Myocyte (in vitro differentiated cells): ENCODE data around the gene CCDC192. TPM values are rescaled to one million over a fixed set of nuclear protein-coding genes. Genes with fewer than 3 reads are reported as not detected.
"Not testable (repeated sequence)": the region's sequence is repeated elsewhere in the genome, so short reads cannot be mapped to it uniquely, and the experiment has no call there.

Experiments used
- DNase-seq: peaks from one replicate; pipeline ENCODE4 v3.0.0-alpha.2; 2012; ENCODE audit warnings: low read depth
- total RNA-seq: library from RNA; depleted of rRNA; stranded (reverse); fragments of >200 nt; gene quantifications from 2 replicates; pipeline ENCODE4 v1.2.3, GENCODE V29; 2014

Gene CCDC192
- total RNA-seq, 1 donor from 2014 or later = not detected

DNA sequence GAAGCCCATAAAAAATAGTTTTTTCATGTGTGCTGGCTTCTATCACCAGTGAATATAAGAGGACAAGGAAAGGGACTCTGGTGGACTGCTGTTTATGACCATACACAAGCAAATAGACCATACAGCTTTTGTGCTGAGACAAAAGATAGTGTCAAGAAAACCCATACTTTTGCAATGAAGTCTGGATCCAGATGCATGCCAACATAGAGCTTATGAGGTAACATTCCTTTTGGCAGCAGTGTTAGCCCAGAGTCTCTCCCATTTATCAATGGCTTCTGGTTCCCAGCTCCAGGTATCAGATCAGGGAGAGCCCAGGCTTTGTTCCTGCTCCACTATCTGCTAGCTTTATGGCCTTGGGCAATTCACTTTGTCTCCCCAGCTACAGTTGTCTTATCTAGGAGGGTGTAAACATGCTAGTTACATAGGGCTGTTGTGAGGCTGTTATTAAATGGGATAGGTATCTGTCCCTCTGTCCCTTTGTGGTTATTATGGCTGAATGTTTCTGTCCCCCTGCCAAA lies 55.6 kb downstream of the CCDC192 start:
- DNase-seq = no peak

GRCh38 chr5:127761869-127762268 lies 58.7 kb downstream of the CCDC192 start:
- no peak for DNase-seq

- no peak for DNase-seq
Measured at GRCh38 chr5:127762412-127762811, 59.2 kb downstream of the CCDC192 start.

DNA sequence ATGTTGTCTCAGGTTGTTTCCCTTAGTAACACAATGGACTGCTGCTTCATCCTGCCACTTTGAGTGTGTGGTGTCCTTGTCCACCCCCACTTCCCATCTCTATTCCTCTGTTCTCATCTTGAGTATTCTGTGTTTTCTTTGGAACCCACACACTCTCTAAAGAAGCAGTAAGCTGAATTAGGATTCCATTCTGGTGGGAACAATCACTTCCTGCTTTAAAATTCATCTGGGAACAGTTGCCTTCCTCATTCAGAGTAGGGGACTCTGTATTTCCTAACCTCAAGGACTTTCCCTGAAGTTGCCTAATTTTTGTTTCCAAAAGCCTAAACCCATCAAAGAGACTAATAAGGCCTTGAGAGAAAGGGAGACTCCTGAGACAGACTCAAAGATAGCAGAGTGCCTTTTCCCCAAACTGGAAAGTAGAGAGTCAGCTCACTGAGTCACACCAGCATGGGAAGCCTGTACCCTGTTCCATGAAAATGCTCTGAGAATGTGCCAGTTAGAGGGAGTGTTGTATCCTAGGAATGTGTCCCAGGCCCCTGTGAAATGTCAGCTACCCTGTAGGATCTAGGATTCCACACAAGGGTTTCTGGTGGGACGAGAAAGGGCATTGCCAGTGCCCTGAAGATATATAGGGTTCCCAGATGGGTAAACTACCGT lies 63.6 kb downstream of the CCDC192 start:
- no peak for DNase-seq

GRCh38 chr5:127769386-127769785 lies 66.2 kb downstream of the CCDC192 start:
- no peak for DNase-seq

GRCh38 chr5:127770272-127770671 lies 67.1 kb downstream of the CCDC192 start:
- DNase-seq = no peak

- no peak for DNase-seq
Measured at GRCh38 chr5:127772531-127772930, 69.3 kb downstream of the CCDC192 start.

- no peak for DNase-seq
Measured at GRCh38 chr5:127774221-127774620, 71.0 kb downstream of the CCDC192 start.

DNA sequence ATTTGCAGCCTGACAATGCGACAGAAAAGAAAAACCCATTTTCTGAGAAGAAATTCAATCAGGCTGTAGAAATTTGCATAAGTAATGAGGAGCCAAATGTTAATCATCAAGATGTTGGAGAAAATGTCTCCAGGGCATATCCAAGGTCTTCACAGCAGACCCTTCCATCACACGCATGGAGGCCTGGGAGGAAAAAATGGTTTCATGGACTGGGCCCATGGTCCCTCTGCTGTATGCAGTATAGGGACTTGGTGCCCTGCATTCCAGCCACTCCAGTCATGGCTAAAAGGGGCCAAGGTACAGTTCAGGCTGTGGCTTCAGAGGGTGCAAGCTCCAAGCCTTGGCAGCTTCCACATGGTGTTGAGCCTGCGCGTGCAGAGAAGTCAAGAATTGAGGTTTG lies 73.3 kb downstream of the CCDC192 start:
- DNase-seq = no peak

GRCh38 chr5:127777957-127778356 lies 74.8 kb downstream of the CCDC192 start:
- no peak for DNase-seq

GRCh38 chr5:127782450-127782849 lies 79.3 kb downstream of the CCDC192 start:
- DNase-seq = not testable (repeated sequence)

GRCh38 chr5:127785098-127785927 lies 82.1 kb downstream of the CCDC192 start:
- peak; percentile 65 for DNase-seq

DNA sequence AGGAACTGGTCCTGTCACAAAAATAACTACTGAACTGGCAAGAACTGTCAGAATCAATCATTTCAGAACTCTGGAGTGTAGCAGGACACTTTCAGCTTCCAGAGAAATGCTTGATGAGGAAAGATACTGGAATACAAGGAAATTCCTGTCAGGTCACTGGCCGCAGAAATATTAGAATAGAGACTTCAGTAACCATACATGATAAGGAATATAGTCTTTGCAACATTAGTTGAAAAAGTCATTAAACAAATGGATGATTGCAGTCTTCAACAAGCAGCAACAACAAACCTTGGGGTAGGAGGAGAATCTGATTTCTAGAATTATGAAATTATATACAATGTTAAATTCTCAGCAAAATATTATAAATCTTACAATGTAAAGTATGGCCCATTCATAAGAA lies 88.2 kb downstream of the CCDC192 start:
- no peak for DNase-seq

DNA sequence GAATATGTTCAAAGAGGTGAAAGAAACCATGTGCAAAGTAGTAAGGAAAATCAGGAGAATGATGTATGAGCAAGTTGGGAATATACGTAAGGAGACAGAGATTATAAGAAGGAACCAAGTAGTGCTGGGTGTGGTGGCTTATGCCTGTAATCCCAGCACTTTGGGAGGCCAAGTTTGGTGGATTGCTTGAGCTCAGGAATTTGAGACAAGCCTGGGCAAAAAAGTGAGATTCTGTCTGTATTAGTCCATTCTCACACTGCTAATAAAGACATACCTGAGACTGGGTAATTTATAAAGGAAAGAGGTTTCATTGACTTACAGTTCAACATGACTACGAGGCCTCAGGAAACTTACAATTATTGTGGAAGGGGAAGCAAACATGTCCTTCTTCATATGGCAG lies 88.7 kb downstream of the CCDC192 start:
- not testable (repeated sequence) for DNase-seq

DNA sequence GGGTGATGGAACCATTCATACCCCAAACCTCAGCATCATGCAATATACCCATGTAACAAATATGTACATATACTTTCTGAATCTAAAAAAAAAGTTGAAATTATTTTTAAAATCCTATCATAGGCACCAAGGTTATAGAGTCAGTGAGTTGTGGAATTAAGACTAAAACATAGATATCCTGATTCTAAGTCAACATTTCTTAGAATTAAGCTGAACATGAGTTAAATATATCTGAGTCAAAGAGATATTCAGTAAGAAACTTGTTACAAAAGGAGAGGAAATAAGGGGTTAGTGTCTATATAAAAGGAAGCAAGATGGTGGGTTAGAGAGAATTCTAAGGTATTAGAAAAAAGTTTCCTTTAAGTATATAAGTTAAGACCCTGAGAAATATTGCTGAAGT lies 89.9 kb downstream of the CCDC192 start:
- DNase-seq = no peak

DNA sequence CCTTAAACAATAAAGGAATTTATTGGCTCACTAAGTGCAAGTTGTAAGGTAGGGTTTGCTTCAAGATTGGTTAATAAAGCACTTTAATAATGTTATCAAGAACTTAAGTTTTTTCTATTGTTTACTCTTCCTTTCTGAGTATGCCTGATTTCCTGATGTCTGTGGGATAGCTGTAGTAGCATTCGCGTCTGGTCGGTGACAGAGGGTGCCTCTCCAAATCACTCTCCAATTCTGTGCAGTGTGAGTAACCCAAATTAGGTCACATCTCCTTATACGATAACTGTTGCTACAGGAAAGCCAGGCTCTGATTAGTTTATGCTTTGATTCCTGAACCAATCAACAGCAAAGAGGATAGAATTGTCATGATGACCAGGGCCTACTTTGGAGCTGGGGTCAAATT lies 90.7 kb downstream of the CCDC192 start:
- DNase-seq = no peak

- DNase-seq = no peak
Measured at GRCh38 chr5:127796211-127796610, 93.0 kb downstream of the CCDC192 start.

DNA sequence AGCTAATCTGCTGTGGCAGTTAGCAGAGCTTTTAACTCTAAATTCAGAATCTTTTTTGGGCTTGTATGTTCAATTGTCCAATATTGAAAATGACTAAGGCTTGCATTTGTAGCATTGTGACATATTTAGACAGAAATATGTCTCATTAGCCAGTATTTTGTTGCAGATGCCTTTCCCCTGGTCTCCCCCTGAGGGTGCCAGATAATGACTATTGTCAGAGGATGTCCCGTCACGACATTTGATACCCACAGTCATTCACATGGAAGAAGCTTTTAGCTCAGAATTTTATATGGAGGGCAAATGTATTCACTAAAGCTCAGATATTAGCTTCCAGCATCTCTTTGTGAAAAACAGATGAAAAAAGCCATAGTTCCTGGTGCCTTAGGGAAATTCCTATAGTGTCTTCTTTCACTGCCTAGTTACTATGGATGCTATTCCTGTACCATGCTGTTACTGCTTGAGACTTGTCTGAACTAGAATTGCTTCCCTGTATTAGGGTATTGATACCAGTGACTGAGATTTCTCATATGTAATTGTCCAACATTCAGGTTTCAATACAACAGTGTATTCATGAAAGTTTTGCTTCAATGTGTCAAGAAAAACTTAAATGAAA lies 96.2 kb downstream of the CCDC192 start:
- DNase-seq = peak; percentile 19

GRCh38 chr5:127801751-127802476 lies 98.7 kb downstream of the CCDC192 start:
- no peak for DNase-seq

GRCh38 chr5:127802477-127802865 lies 99.3 kb downstream of the CCDC192 start:
- no peak for DNase-seq

DNA sequence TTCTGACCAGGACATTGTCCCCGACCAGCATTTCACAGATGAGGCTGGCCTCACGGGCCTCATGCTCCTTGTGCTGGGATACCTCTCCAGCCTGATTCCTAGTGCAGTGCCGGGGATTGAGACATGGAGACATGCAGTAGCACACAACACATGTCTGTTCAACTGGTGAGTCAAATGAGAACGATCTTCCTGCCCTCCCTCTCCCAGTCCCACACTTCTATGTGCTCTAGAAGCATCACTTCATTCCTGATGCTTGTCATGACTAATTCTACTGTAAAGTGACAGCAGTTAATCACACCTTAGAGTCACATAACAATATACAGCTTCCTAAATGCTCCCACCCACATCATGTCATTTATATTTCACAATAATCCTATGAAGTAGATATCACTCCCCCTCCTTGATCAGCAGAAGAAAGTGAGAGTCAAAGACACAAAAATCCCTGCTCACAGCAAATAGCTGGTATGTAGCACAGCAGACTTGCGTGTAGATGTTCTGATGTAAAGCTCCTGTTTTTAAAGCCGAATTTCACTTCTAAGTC lies 101.8 kb downstream of the CCDC192 start:
- no peak for DNase-seq
